Muscle of arm (tissue), 14 donors: ENCODE results near the gene MED10. TPM values are rescaled to one million over a fixed set of nuclear protein-coding genes. Genes with fewer than 3 reads are reported as not detected.
A peak's percentile ranks its signal among the peaks of the same experiment; 100 is the strongest.

Experiments used
- DNase-seq: peaks from one replicate; pipeline ENCODE4 v3.0.0-alpha.2; 2013
- long read RNA-seq, 11 donors: transcript quantifications; one replicate each; lab custom pipeline, GENCODE V29; 2026
- polyA plus RNA-seq, 12 donors: library from polyadenylated mRNA; unstranded; fragments of 120-200 nt; gene quantifications; one replicate each; pipeline ENCODE4 v1.2.1, GENCODE V29; 2013; ENCODE audit not compliant: insufficient read length in 12 of 12

MED10 gene, protein sequence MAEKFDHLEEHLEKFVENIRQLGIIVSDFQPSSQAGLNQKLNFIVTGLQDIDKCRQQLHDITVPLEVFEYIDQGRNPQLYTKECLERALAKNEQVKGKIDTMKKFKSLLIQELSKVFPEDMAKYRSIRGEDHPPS
- 10 to 100 TPM in 11 of 12 donors, not detected in 1; 22.8 to 42.1 (median 39.1) TPM for polyA plus RNA-seq
- long read RNA-seq, donor 1, transcript MED10-201 (4 exons, 1,141 nt), result major isoform, 42 of 80 reads
- long read RNA-seq, donor 1, transcript MED10-203 (2 exons, 648 nt), result minor isoform, 8 of 80 reads
- long read RNA-seq, donor 1, partial matches to known transcripts, result 28 of 80 reads
- long read RNA-seq, donor 1, other reads (novel, unspliced or antisense), result 0 of 80 reads
- long read RNA-seq, donor 2, transcript MED10-201 (4 exons, 1,141 nt), result major isoform, 40 of 46 reads
- long read RNA-seq, donor 2, partial matches to known transcripts, result 6 of 46 reads
- long read RNA-seq, donor 2, other reads (novel, unspliced or antisense), result 0 of 46 reads
- long read RNA-seq, donor 3, transcript MED10-201 (4 exons, 1,141 nt), result major isoform, 11 of 13 reads
- long read RNA-seq, donor 3, partial matches to known transcripts, result 0 of 13 reads
- long read RNA-seq, donor 3, other reads (novel, unspliced or antisense), result 0 of 13 reads
- long read RNA-seq, donor 4, transcript MED10-201 (4 exons, 1,141 nt), result major isoform, 12 of 23 reads
- long read RNA-seq, donor 4, partial matches to known transcripts, result 9 of 23 reads
- long read RNA-seq, donor 4, other reads (novel, unspliced or antisense), result 0 of 23 reads
- long read RNA-seq, donor 5, transcript MED10-203 (2 exons, 648 nt), result minor isoform, 6 of 60 reads
- long read RNA-seq, donor 5, transcript MED10-201 (4 exons, 1,141 nt), result major isoform, 52 of 60 reads
- long read RNA-seq, donor 5, partial matches to known transcripts, result 0 of 60 reads
- long read RNA-seq, donor 5, other reads (novel, unspliced or antisense), result 0 of 60 reads
- long read RNA-seq, donor 6, transcript MED10-201 (4 exons, 1,141 nt), result major isoform, 18 of 28 reads
- long read RNA-seq, donor 6, partial matches to known transcripts, result 8 of 28 reads
- long read RNA-seq, donor 6, other reads (novel, unspliced or antisense), result 0 of 28 reads
- long read RNA-seq, donor 7, transcript MED10-201 (4 exons, 1,141 nt), result major isoform, 9 of 11 reads
- long read RNA-seq, donor 7, partial matches to known transcripts, result 0 of 11 reads
- long read RNA-seq, donor 7, other reads (novel, unspliced or antisense), result 0 of 11 reads
- long read RNA-seq, donor 8, transcript MED10-201 (4 exons, 1,141 nt), result major isoform, 38 of 45 reads
- long read RNA-seq, donor 8, partial matches to known transcripts, result 0 of 45 reads
- long read RNA-seq, donor 8, other reads (novel, unspliced or antisense), result 0 of 45 reads
- long read RNA-seq, donor 9, transcript MED10-201 (4 exons, 1,141 nt), result major isoform, 29 of 32 reads
- long read RNA-seq, donor 9, partial matches to known transcripts, result 0 of 32 reads
- long read RNA-seq, donor 9, other reads (novel, unspliced or antisense), result 0 of 32 reads
- long read RNA-seq, donor 10, transcript MED10-201 (4 exons, 1,141 nt), result major isoform, 31 of 42 reads
- long read RNA-seq, donor 10, partial matches to known transcripts, result 8 of 42 reads
- long read RNA-seq, donor 10, other reads (novel, unspliced or antisense), result 0 of 42 reads
- long read RNA-seq, donor 11, transcript MED10-201 (4 exons, 1,141 nt), result major isoform, 34 of 48 reads
- long read RNA-seq, donor 11, partial matches to known transcripts, result 8 of 48 reads
- long read RNA-seq, donor 11, other reads (novel, unspliced or antisense), result 0 of 48 reads

DNA sequence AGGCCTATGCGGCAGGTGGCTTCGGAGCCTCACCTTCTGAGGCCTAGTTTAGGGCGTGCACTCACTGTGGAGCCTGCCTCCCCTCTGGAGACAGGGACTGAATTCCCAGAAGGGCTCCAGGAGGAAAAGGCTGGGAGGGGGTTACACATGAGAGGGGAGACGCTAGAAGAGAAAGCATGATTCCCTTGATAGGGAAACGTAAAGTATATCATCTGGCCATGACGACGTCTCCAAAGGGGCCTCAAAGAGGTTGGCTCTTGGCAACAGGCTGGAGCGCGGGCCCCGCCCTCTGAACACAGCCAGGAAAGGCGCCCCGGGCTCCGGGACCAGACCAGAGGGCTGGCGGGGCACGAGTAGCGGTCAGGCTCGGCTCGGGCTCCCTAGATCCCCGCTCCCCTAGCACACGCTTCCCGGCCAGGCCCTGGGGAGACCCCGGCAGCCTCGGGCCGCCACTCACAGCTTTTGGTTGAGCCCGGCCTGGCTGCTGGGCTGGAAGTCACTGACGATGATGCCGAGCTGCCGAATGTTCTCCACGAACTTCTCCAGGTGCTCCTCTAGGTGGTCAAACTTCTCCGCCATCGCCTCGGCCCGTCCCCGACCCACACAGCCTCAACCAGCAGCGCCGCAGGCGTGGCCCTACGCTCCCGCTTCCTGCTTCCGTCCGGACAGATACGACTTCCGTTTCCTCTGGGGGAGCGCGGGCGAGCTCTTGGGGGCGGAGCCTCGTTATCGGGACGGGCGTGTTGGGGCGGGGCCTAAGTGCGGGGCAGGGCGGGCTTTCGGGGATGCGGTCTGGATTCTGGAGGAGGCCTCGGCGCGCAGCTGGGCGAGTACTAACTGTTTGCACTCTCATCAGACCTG lies at the start of gene MED10:
Gene MED10, minus strand, starts transcription at position 643 of the 861 bp plus-strand sequence. Its CDS starts 64 bp downstream, at position 579.
- DNase-seq, result peak; percentile 94

DNA sequence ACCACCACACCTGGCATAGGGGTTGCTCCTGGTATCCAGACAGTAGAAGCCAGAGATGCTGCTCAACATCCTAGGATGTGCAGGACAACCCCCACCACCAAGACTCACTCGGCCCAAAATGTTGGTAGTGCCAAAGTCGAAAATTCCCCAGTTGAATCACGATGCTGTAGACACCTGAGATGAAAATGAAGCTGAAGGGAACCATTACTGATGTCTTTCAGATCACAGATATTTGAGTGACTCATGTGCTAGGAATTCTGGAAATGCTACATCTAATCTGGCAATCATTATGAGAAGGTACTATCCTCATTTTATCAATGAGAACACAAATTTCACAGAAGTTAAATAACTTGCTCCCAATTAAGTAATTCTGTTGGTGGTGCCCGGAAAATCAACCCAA lies 49.3 kb upstream of the MED10 start:
- no peak for DNase-seq

DNA sequence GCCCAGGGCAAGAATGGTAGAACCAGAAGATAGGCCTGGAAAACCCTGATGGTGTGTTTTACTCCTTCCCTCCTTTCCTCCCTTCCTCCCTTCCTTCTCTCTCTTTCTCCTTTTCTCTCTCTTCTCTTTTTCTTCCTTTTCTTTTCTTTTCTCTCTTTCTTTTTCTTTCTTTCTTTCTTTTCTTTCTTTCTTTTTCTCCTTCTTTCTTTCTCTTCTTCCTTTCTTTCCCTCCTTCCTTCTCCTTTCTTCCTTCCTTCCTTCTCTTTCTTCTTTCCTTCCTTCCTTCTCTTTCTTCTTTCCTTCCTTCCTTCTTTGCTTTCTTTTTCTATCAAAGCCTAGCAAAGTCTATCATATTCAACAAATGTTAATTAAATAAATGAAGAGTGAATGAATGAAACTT lies 46.4 kb upstream of the MED10 start:
- no peak for DNase-seq

DNA sequence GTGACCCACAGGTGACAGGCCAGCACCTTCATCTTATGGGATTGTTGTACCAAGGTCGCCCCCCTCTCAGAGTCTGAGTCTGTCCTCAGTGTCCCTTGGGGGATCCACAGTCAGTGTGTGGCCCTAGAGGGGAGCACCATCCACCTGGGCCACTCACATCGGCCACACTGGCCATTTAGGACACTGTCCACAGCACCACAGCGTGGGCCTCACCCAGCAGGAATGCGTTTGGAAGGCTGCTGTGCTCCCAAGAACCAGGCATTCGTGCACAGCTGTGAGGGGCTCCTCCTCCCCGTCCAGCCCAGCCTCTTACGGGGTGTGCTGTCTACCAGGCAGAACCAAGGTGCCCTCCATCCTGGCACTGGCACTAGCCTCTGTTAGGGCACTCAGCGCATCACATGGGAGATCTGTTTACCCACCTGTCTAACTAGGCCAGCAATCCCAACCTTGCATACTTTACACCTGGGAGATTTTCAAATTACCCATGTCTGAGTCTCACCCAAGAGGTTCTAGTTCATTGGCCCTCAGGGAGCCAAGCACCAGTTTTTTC lies 45.8 kb upstream of the MED10 start:
- no peak for DNase-seq

DNA sequence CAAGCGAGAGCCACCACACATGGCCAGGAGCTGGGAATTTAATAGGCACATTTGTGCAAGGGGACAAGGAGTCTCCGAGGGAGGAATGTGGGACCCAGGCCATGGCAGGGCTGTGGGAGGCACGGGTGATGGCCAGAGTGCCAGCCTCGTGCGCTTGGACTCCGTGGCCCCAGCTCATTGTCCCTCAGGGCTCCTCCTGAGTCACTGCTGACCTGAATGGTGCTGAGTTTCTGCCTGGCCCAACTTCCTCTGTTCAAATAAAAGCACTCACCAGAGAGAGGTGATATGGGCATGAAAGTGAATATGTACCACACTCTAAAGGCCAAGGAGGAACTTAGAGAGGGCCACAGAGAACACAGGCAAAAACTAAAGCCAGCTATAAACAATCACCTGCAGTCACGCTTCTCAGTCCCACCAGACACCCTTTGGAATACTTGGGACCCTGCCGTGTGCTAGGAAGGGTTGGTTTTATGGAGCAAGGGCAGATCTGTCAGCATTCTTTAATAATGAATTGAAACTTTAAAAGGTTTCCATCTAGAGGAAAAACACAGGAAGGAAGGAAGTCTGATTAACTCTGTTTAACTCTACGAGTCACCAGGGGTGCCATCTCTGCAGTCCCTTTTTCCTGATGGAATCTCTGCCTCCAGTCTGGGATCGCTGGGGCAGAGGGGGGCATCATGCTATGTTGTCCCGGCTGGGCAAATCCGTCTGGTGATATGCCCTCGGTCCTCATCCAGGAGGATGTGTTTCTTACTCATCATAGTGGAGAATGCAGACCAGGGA lies 45.2 kb upstream of the MED10 start:
- DNase-seq, result no peak

DNA sequence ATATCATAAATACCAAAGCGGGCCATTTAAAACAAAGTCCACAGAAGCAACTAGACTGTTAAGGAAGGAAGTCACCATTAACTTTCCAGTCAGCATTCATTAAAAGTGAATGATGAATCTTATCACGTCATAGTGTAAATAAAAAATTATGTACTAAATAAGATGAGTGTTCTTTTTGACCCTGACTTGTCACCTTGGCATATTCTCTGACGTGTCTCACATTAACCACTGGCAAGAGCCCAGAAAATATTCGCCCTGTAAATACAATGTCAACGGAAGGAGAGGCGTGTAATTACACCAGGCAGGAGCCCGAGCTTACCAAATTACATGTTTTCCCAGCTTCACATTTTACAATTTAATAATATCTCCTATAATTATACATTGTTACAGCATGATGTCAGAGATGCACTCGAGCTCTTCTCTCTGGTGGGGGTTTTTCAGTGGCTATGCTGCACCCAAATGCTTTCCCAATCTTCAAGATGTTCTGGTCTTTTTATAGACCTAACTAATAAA lies 41.0 kb upstream of the MED10 start:
- DNase-seq, result no peak

DNA sequence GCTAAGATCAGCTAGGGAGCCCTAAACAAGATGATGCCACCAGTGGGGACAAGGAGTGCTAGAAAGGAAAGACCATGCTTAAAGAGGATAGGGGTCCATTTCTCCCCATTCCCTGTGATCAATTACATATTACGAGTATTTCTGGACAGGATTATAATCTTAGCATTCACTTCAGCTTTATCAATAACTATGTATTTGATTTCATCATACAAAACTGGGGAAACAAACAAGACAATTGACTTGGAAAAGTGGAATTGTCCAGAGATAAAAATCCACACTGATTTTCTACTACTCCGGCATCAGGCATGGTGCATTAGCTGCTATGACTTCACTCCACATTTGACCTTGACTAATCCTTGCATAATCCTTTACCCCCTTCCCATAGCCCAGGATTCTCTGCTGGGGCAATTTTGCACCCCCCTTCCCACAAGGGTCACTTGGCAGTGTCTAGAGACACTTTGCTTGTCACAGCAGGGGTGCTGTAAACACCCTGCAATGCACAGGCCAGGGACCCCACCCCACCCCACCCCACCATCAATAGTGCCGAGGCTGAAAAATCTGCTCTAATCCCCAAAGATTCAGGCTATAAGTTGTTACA lies 40.4 kb upstream of the MED10 start:
- no peak for DNase-seq

DNA sequence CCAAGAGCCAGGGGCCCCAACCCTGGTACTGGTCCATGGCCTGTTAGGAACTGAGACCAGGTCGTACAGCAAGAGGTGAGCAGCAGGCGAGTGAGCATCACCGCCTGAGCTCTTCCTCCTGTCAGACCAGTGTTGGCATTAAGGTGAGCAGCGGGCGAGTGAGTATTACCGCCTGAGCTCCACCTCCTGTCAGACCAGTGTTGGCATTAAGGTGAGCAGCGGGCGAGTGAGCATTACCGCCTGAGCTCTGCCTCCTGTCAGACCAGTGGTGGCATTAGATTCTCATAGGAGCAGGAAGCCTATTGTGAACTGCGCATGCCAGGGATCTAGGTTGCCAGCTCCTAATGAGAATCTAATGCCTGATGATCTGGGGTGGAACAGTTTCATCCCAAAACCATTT lies 39.3 kb upstream of the MED10 start:
- DNase-seq, result no peak

DNA sequence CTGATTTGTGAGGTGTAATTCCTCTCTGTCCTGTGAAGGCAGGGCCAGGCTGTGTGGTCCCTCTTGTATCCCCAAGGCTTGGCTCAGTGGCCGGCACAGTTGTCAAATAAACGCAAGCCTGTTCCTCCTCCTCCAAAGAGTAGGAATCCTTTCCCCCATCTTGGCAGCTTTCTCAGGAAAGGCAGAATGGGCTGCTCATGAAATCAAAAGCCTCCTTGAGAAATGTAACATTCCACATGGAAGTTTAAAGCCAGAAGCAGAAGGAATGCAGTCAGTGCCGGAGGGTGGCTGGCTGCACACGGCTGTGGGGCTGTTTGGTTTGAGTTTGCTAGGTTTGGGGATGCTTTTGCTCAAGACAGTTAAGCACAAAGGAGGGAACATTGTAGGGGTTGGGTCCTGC lies 34.5 kb upstream of the MED10 start:
- no peak for DNase-seq

DNA sequence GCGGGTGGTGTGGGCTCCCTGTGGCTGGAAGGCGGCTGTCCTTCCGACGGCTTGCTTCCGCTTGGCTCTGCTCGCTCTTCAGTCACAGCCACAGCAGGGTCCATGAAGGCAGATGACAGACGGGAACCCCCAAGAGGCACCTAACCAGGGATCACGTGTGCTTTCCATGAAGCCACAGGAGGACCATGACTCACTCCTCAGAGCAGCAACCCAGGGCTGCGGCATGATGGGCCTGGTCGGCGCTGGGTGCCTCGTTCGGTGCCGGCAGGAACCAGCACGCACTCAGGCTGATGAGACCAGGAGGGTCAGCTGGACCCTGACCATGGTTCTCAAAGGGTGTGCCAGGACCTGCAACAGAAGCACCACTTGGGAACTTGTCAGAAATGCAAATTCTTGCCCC lies 32.8 kb upstream of the MED10 start:
- no peak for DNase-seq

DNA sequence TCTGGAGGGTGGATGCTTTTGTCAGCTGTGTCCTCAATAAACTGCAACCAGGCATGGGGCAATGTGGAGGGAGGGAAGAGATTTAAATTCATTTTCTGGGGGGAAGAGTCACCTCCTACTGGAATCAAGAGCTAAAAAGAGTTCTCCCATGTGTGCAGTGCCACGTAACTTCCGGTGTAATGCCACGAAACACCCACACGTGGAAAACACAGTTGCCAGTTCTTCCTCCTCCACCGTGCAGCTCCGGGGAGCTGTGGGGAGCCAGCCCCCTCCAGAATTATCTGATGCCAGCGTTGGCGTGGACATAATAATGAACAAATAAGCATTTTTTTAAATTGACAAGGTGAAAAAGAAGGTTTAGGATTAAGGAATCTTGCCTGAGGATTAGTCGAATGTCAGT lies 32.1 kb upstream of the MED10 start:
- DNase-seq, result no peak

DNA sequence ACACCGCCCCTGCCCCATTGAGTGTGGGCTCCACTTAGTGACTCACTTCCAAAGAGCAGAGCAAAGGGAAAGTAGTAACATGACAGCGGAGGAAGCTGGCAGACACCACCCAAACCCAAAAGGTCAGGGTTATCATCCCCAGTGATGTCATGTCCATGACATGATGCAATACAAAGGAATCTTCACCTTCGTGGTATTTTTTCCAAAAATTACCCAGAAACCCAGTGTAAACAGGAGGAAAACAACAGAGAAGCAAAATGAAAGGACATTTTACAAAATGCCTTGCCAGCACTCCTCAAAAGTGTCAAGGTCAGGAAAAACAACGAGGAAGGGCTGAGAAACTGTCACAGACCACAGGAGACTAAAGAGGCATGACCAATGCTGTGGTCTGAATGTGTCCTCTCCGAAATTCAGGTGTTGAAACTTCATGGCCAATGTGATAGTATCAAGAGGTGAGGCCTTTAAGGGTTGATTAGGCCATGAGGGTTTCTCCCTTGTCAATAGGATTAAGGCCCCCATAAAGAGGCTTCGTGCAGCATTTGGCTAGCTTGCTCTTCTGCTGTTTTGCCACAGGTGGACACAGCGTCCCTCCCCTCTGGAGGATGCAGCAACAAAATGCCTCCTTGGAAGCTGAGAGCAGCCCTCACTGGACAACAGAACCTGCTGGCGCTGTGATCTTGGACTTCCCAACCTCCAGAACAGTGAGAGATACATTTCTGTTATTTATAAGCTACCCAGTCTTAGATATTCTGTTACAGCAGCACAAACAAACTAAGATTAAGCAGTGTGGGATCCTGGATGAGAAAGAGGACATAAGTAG lies 30.5 kb upstream of the MED10 start:
- no peak for DNase-seq

DNA sequence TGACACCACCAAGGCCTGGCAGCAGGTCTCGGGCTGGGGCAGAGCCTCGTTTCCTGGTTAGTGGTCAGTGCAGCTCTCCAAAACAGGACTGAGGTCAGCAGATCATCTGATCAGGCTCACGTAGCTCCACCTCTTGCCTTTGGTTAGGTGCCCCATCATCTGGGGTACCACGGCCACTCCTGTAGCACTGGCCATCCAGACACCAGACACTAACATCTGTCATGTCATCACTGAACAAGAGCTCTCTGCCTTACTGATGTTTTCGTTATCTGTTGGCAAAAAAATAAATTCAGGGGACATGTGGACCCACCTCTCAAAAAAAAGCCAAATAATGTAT lies 29.9 kb upstream of the MED10 start:
- no peak for DNase-seq

DNA sequence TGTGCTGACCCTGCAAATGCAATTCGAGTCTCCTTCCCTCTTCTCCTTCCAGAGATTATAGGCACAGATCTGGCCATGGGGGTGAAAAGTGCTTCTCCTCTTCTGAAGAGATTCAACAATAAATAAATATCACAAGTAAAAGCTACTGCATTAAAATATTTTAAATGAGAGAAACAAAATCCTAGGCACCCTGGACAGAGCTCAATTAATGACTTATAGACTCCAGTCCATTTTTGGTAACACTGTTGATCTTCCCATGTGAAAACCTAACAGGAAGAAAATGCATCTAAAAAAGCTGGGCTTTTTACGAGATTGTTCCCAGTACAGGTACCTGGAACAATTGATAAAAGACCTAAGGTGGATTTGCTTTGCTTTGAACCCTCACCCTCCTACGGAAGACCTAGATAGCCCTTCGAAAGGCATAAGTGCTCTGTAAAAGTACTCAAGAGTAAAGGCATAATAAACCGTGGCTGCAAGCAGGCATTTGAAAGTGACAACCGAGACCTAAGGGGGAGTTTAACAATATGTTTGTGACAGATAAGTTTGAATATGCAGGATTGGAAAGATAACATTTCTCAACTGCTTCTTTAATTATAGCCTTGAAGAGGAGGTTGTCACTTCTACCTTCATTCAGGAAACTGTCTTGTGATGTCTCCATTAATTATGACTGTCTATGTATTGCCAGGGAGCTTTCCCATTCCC lies 29.4 kb upstream of the MED10 start:
- no peak for DNase-seq

DNA sequence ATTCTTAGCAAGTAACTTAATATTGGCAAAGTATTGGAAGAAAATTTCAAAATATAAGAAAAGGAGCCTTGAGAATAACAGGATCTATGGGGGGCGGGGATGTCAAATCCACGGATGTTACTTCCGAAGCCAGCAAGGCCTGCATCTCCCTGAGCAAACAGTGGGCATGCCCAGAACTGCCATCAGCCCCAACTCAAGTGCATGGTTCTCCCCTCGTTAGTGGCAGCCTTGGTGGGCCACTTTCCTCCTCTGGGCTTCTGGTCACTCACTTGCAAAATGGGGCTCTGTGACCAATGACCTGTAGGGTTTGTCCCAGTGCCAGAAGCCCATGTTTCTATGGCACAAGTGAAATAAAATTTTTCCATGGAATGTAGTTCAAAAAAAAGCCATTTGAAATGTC lies 27.2 kb upstream of the MED10 start:
- DNase-seq, result no peak

DNA sequence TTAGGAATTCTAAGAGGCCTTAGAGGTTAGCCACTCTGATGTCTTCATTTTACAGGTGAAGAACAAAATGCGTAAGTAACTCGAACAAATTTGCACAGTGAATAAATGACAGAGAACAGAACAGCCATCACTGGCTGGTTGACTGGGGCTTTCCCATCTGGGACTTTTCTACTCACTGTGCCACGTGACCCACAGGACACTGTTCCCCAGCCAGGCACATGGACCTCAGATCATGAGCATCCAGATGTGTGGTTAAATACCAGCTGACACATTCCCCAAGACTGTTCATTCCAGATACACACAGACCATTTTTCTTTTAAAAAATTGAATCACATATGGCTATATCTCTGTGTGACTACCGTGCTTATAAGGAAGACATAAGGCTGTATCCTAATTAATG lies 25.8 kb upstream of the MED10 start:
- DNase-seq, result no peak

DNA sequence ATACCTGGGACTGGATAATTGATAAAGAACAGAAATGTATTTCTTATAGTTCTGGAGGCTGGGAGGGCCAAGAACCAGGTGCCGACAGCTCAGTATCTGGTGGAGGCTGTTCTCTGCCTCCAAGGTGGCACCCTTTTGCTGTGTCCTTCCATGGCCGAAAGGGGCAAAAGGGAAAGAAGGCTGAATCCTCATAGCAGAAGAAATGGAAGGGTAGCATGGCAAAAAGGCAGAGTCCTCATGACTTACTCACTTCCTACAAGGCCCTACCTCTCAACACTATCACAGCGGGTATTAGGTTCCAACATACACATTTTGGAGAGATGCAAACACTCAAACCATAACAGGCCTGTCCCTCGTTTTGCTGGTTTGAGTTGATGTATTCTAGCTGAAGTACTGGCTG lies 25.1 kb upstream of the MED10 start:
- no peak for DNase-seq
